ENCODE measurements around the gene GPR160.

DNA sequence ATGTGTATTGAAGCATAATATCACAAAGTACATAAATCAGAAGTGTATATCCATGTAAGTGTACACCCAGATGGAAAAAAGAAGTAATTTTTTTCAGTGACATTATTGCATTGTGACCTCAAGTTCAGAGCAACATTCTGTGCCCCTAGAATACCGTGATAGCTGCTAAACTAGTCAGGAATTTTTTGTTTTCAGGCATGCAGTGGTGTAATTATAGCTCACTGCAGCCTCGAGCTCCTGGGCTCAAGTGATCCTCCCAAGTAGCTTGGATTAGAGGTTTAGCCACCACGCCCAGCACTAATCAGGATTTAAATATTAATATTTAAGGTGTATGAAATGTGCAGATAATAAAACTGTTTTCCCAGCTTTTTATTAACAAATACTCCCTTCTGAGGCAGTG is 45.6 kb upstream of the GPR160 start:
- no peak for TF ChIP-seq CSDE1 (IDR thresholded peaks at IDR 0.05)
- TF ChIP-seq SREBF2 (CRISPR knock-in tag; IDR thresholded peaks at IDR 0.05): no peak
- TF ChIP-seq, protein P1, sequence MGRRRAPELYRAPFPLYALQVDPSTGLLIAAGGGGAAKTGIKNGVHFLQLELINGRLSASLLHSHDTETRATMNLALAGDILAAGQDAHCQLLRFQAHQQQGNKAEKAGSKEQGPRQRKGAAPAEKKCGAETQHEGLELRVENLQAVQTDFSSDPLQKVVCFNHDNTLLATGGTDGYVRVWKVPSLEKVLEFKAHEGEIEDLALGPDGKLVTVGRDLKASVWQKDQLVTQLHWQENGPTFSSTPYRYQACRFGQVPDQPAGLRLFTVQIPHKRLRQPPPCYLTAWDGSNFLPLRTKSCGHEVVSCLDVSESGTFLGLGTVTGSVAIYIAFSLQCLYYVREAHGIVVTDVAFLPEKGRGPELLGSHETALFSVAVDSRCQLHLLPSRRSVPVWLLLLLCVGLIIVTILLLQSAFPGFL (CRISPR knock-in tag; IDR thresholded peaks at IDR 0.05): no peak
- TF ChIP-seq ZNF239 (CRISPR knock-in tag; IDR thresholded peaks at IDR 0.05): no peak
- TF ChIP-seq, protein P2, sequence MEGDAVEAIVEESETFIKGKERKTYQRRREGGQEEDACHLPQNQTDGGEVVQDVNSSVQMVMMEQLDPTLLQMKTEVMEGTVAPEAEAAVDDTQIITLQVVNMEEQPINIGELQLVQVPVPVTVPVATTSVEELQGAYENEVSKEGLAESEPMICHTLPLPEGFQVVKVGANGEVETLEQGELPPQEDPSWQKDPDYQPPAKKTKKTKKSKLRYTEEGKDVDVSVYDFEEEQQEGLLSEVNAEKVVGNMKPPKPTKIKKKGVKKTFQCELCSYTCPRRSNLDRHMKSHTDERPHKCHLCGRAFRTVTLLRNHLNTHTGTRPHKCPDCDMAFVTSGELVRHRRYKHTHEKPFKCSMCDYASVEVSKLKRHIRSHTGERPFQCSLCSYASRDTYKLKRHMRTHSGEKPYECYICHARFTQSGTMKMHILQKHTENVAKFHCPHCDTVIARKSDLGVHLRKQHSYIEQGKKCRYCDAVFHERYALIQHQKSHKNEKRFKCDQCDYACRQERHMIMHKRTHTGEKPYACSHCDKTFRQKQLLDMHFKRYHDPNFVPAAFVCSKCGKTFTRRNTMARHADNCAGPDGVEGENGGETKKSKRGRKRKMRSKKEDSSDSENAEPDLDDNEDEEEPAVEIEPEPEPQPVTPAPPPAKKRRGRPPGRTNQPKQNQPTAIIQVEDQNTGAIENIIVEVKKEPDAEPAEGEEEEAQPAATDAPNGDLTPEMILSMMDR (IDR thresholded peaks at IDR 0.05 in 2 of 3, conservative IDR thresholded peaks at IDR 0.05 in 1 of 3; ENCODE audit: insufficient read depth in 2 of 3, low read depth in 1 of 3, low read length in 3 of 3): no peak
- no peak for TF ChIP-seq POLR2A (conservative IDR thresholded peaks at IDR 0.05)
- no peak for TF ChIP-seq BDP1 (IDR thresholded peaks at IDR 0.05; ENCODE audit: insufficient read depth, insufficient read length)
- TF ChIP-seq CHAMP1 (IDR thresholded peaks at IDR 0.05): no peak
- no peak for TF ChIP-seq HNRNPUL1 (IDR thresholded peaks at IDR 0.05; ENCODE audit: low read length)
- TF ChIP-seq, protein P3, sequence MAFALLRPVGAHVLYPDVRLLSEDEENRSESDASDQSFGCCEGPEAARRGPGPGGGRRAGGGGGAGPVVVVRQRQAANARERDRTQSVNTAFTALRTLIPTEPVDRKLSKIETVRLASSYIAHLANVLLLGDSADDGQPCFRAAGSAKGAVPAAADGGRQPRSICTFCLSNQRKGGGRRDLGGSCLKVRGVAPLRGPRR (CRISPR knock-in tag; IDR thresholded peaks at IDR 0.05): no peak

Measured in K562 (cell line).